ENCODE measurements around the gene RSRC1.

DNA sequence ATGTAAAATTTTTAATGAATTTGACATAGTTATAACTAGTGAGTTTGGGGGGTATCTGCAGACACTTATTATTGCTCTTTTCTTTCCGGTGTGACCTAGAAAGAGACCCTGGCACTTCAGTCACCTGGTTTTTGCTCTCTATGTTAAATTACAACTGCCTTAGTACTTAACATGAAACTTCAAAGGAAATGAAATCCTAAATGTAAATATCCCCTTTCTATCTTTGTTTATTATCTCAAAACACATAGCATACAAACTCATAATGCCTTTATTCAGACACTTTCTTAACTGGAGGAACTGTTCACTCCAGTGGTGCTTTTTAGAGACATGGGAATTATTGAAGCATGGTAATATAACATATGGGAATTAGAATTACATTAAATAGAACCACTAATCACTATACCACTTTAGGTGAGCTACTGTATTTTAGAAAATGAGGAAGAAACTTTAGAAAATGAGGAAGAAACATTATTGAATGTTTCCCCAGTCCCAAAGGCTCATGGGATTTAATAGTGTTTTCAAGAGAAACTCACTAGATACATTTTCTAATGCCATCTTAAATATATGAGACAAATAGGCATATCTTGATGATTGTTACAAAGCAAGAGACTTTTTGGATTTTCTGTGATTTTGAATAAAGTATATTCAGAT is 341.6 kb downstream of the RSRC1 start:
- TF ChIP-seq, protein P1, sequence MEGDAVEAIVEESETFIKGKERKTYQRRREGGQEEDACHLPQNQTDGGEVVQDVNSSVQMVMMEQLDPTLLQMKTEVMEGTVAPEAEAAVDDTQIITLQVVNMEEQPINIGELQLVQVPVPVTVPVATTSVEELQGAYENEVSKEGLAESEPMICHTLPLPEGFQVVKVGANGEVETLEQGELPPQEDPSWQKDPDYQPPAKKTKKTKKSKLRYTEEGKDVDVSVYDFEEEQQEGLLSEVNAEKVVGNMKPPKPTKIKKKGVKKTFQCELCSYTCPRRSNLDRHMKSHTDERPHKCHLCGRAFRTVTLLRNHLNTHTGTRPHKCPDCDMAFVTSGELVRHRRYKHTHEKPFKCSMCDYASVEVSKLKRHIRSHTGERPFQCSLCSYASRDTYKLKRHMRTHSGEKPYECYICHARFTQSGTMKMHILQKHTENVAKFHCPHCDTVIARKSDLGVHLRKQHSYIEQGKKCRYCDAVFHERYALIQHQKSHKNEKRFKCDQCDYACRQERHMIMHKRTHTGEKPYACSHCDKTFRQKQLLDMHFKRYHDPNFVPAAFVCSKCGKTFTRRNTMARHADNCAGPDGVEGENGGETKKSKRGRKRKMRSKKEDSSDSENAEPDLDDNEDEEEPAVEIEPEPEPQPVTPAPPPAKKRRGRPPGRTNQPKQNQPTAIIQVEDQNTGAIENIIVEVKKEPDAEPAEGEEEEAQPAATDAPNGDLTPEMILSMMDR (IDR thresholded peaks at IDR 0.05) = no peak
- no peak for TF ChIP-seq POLR2A (IDR thresholded peaks at IDR 0.05)
